ENCODE data around the gene PRTG.

GRCh38 chr15:55743729-55744655 is 1.0 kb upstream of the PRTG start:
- TF ChIP-seq CTCF (conservative IDR thresholded peaks at IDR 0.05 in 1 of 2, IDR thresholded peaks at IDR 0.05 in 1 of 2; ENCODE audit: low read depth in 1 of 2, low read length in 2 of 2) = no peak
- TF ChIP-seq EZH2 (IDR thresholded peaks at IDR 0.05; ENCODE audit: low read length, missing control alignments) = no peak

Data from fibroblast of lung (primary cell).